Liver (tissue), 3 donors: ENCODE data around the gene RPL39L.
A peak's percentile ranks its signal among the peaks of the same experiment; 100 is the strongest.

Source experiments
- CTCF ChIP-seq: fragments of 150-350 bp; IDR thresholded peaks from 2 replicates; pipeline ENCODE4 v1.5.1; 2017; ENCODE audit warnings: improper control_type of control experiment, low read depth, low read length; ENCODE audit not compliant: missing input control
- GABPA ChIP-seq, 2 donors: IDR thresholded peaks in 1 of 2; conservative IDR thresholded peaks in 1 of 2; 2 replicates each; pipeline ENCODE4 v1.6.1; 2016; ENCODE audit warnings: antibody characterized with exemption in 2 of 2, mild to moderate bottlenecking in 1 of 2, moderate library complexity in 1 of 2
- JUND ChIP-seq, 2 donors: IDR thresholded peaks; 2 replicates each; pipeline ENCODE4 v1.6.1; 2016; ENCODE audit warnings: antibody characterized with exemption in 2 of 2
- REST ChIP-seq: IDR thresholded peaks from 2 replicates; pipeline ENCODE4 v1.6.1; 2016; ENCODE audit warnings: antibody characterized with exemption, mild to moderate bottlenecking
- TAF1 ChIP-seq: conservative IDR thresholded peaks from 2 replicates; pipeline ENCODE4 v1.6.1; 2016; ENCODE audit warnings: antibody characterized with exemption, mild to moderate bottlenecking
- donor health status: healthy.
- donor health status: healthy.

GRCh38 chr3:187186801-187187421, 47.6 kb upstream of the RPL39L start:
- TF ChIP-seq CTCF (no peak), TAF1 (no peak), GABPA (IDR thresholded peaks at IDR 0.05 in 1 of 2, conservative IDR thresholded peaks at IDR 0.05 in 1 of 2) (no peak), REST (no peak), JUND (IDR thresholded peaks at IDR 0.05) (peak; percentile 26 to 58)
